SJCRH30 (cell line): ENCODE results near the gene PTPN3. TPM values are rescaled to one million over a fixed set of nuclear protein-coding genes. Genes with fewer than 3 reads are reported as not detected.
"Not testable (repeated sequence)": the region's sequence is repeated elsewhere in the genome, so short reads cannot be mapped to it uniquely, and the experiment has no call there.

Experiments used
- DNase-seq, 2 experiments: peaks; one replicate each; pipeline ENCODE4 v3.0.0-alpha.2; 2015 to 2020
- H3K27ac ChIP-seq: fragments of 250-450 bp; sonication (Bioruptor Pico); 2 replicates; pipeline ENCODE4 v1.5.1; 2020; ENCODE audit warnings: mild to moderate bottlenecking, moderate library complexity
- H3K27me3 ChIP-seq: fragments of 250-450 bp; sonication (Bioruptor Pico); 2 replicates; pipeline ENCODE4 v1.5.1; 2020; ENCODE audit warnings: mild to moderate bottlenecking, moderate library complexity
- H3K36me3 ChIP-seq: fragments of 250-450 bp; sonication (Bioruptor Pico); 2 replicates; pipeline ENCODE4 v1.5.1; 2020; ENCODE audit warnings: mild to moderate bottlenecking, moderate library complexity
- H3K4me1 ChIP-seq: fragments of 250-450 bp; sonication (Bioruptor Pico); 2 replicates; pipeline ENCODE4 v1.5.1; 2020; ENCODE audit warnings: mild to moderate bottlenecking, moderate library complexity
- H3K4me3 ChIP-seq: fragments of 250-450 bp; sonication (Bioruptor Pico); 2 replicates; pipeline ENCODE4 v1.5.1; 2020; ENCODE audit warnings: mild to moderate bottlenecking, moderate library complexity
- H3K9me3 ChIP-seq: fragments of 250-450 bp; sonication (Bioruptor Pico); replicated peaks from 2 replicates; pipeline ENCODE4 v1.5.1; 2020; ENCODE audit warnings: mild to moderate bottlenecking, moderate library complexity
- total RNA-seq: library from RNA; depleted of rRNA; stranded (reverse); fragments of >200 nt; shearing (Covaris generic); gene quantifications from 2 replicates; pipeline ENCODE4 v1.2.3, GENCODE V29; 2014

Gene PTPN3
- total RNA-seq, 1 experiment from 2014 or later: 8.1 TPM

DNA sequence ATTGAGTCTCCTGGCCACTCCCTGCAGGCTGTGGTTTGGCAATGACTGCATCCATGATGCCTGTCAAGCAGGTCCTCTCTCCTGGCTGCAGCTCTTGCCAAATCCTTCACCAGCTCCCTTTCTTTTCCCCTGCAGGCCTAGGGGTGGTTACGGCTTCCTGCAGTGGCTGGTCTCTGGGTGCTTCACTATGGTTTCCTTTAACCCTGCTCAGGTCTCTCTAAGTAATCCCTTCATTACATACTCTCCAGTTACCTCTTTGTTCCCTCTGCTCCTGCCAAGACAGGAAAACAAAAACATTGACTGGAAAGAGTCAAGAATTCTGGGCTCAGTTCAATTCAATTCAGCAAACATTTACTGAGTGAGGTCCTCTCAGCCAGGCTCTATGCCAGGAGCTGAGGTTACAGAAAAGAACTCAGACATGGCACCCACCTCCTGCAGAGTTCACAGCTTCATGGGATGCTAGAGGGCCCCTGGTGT, 19.8 kb upstream of the PTPN3 start:
- H3K27ac ChIP-seq: no peak overlapping the region
- no peak overlapping the region for H3K4me3 ChIP-seq
- H3K4me1 ChIP-seq: peaks cover 8% of the 10 kb centered on the region; the same call in 1 of the 2 replicates
- DNase-seq: no peak
- no peaks in the 10 kb centered on the region for H3K9me3 ChIP-seq
- no peaks in the 10 kb centered on the region for H3K36me3 ChIP-seq
- no peaks in the 10 kb centered on the region; the same call in 1 of the 2 replicates for H3K27me3 ChIP-seq

DNA sequence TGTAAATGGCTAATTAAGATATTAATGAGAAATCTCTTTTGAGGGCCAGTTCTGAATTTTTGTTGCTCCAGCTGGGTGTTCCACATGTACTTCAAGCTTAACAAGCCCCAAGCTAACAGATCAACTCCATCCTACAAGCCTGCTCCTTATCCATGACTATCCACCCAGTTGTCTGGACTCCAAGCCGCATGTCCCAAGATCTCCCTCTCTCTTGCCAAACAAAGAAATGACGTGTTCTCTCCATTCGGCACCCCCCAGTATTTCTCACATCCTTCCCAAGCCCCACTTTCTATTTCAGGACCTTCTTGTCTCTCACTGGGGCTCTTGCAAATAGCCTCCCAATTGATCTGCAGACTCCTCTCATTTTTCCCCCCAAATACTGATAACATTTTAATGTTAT, 15.8 kb upstream of the PTPN3 start:
- Histone ChIP-seq H3K4me3 (no peak overlapping the region), H3K27me3 (no peaks in the 10 kb centered on the region; the same call in 1 of the 2 replicates), H3K9me3 (no peaks in the 10 kb centered on the region), H3K4me1 (no peaks in the 10 kb centered on the region), H3K36me3 (no peaks in the 10 kb centered on the region), H3K27ac (no peak overlapping the region)
- no peak for DNase-seq

DNA sequence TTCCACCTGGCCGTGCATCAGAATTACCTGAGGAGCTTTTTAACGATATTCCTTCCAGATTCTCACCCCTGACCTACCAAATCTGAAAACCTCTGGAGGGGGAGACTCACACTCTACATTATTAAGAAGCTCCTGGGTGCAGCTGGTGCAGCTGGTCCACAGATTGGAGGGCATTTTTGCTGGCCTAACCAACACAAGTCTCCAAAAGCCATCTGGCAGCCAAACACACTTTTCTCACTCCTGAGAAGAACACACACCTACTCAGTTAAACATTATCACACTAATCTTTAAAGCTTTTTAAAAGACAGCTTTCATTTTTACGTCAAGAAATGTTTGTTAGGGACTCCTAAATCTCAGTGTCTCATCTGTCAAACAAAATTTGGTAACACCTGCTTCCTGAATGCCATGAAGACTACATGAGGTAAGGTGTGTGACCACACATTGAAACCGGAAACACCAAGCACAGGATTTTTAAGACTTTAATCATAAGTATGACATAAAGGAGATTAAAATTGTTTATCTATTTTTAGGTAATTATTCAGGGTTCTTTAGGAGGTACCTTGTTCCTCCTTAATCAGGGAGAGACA, 14.2 kb upstream of the PTPN3 start:
- DNase-seq: no peak

DNA sequence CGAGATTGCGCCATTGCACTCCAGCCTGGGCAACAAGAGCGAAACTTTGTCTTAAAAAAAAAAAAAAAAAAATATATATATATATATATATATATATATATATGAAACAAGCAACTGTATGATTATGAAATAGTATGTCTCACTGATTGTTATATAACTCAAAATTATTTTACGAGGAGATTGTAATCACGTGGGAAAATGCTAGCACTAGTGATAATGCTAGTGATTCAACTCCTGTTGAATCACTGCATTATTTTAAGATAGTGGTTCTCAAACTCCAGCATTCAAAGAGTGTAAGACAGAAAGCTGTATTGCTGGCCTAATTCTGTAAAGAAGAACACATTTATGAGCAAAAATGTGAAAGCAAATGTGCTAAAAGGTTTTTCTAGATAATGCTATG, 12.4 kb upstream of the PTPN3 start:
- no peak for DNase-seq
- Histone ChIP-seq H3K27ac (no peak overlapping the region), H3K27me3 (no peaks in the 10 kb centered on the region), H3K4me3 (no peak overlapping the region), H3K36me3 (no peaks in the 10 kb centered on the region), H3K9me3 (no peaks in the 10 kb centered on the region), H3K4me1 (no peaks in the 10 kb centered on the region)

More for the DNA sequence above, 14.2 kb upstream of the PTPN3 start:
- no peak overlapping the region for H3K27ac ChIP-seq
- H3K27me3 ChIP-seq: no peaks in the 10 kb centered on the region
- no peak overlapping the region for H3K4me3 ChIP-seq
- no peaks in the 10 kb centered on the region for H3K36me3 ChIP-seq
- H3K4me1 ChIP-seq: no peaks in the 10 kb centered on the region
- H3K9me3 ChIP-seq: no peaks in the 10 kb centered on the region

- not testable (repeated sequence) for H3K36me3 ChIP-seq, H3K9me3 ChIP-seq, H3K4me1 ChIP-seq, H3K27me3 ChIP-seq, H3K27ac ChIP-seq, DNase-seq, H3K4me3 ChIP-seq
Observed at GRCh38 chr9:109510042-109510441, 11.9 kb upstream of the PTPN3 start.

DNA sequence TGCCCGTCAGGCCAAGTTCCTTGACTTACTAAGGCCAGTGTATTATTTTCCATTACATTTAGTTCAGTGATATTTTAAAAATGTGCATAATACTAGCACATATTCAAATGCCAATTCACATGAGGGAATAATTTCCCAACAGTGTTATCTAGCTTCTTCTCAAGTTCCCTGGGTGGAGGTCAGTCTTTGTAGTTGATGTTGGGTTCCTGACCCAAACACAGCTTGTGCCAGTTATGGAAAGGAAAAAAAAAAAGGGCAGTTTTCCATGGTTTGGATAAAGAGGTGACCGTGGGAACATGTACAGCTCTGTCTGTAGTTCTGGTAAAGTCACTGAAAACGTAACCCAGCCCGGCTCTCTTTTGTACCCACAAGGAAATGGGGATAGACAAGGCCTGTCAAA, 11.5 kb upstream of the PTPN3 start:
- Histone ChIP-seq H3K4me3 (no peak overlapping the region), H3K27me3 (no peaks in the 10 kb centered on the region), H3K9me3 (no peaks in the 10 kb centered on the region), H3K4me1 (peaks cover 3% of the 10 kb centered on the region; the same call in 1 of the 2 replicates), H3K27ac (no peak overlapping the region), H3K36me3 (no peaks in the 10 kb centered on the region)
- DNase-seq: no peak

DNA sequence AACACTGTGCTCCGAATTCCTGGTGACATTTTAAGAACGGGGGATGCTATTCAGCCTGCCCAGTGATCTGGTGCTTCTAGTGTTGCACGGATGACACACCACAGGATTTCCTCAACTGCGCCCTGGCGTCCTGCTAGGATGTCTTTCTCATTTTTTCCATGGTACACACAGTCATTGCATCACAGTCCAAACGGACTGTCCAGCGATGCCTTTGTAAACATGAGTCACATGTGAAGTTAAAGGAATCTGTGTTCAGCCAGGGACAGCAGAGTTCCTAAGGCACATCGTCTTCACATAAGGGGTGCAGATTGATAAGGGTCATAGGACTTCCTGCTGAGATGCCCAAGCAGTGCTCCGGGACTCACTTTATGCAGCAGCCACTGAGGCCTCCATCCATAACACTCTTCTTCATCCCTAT, 9.3 kb upstream of the PTPN3 start:
- no peaks in the 10 kb centered on the region for H3K36me3 ChIP-seq
- no peaks in the 10 kb centered on the region for H3K27me3 ChIP-seq
- no peaks in the 10 kb centered on the region for H3K9me3 ChIP-seq
- no peak overlapping the region for H3K4me3 ChIP-seq
- peaks cover 8% of the 10 kb centered on the region; the same call in 1 of the 2 replicates for H3K4me1 ChIP-seq
- H3K27ac ChIP-seq: no peak overlapping the region
- DNase-seq: no peak

GRCh38 chr9:109506097-109506712, 8.1 kb upstream of the PTPN3 start:
- Histone ChIP-seq H3K4me1 (peaks cover 8% of the 10 kb centered on the region; the same call in 1 of the 2 replicates), H3K27me3 (no peaks in the 10 kb centered on the region), H3K36me3 (no peaks in the 10 kb centered on the region), H3K4me3 (no peak overlapping the region), H3K9me3 (no peaks in the 10 kb centered on the region), H3K27ac (no peak overlapping the region)
- no peak for DNase-seq

GRCh38 chr9:109504689-109505088, 6.6 kb upstream of the PTPN3 start:
- H3K27me3 ChIP-seq: no peaks in the 10 kb centered on the region
- DNase-seq: peak; percentile 26 to 53
- H3K9me3 ChIP-seq: no peaks in the 10 kb centered on the region
- H3K27ac ChIP-seq: no peak overlapping the region
- H3K4me1 ChIP-seq: peaks cover 11% of the 10 kb centered on the region
- no peaks in the 10 kb centered on the region for H3K36me3 ChIP-seq
- no peak overlapping the region for H3K4me3 ChIP-seq

- H3K36me3 ChIP-seq: no peaks in the 10 kb centered on the region
- no peak overlapping the region for H3K27ac ChIP-seq
- peaks cover 11% of the 10 kb centered on the region for H3K4me1 ChIP-seq
- DNase-seq: no peak
- peaks cover 4% of the 10 kb centered on the region; the same call in 1 of the 2 replicates for H3K27me3 ChIP-seq
- H3K4me3 ChIP-seq: peak overlapping the region; percentile 56
- H3K9me3 ChIP-seq: no peaks in the 10 kb centered on the region
Observed at GRCh38 chr9:109500421-109500974, 2.4 kb upstream of the PTPN3 start.

GRCh38 chr9:109499631-109500410, 1.7 kb upstream of the PTPN3 start:
- peaks cover 4% of the 10 kb centered on the region; the same call in 1 of the 2 replicates for H3K27me3 ChIP-seq
- DNase-seq: peak; percentile 89 to 90
- H3K36me3 ChIP-seq: no peaks in the 10 kb centered on the region
- peaks cover 10% of the 10 kb centered on the region for H3K4me1 ChIP-seq
- H3K27ac ChIP-seq: no peak overlapping the region
- no peaks in the 10 kb centered on the region for H3K9me3 ChIP-seq
- H3K4me3 ChIP-seq: peak overlapping the region; percentile 56

GRCh38 chr9:109499093-109499630, 1.1 kb upstream of the PTPN3 start:
- peak in 1 of 2 experiments; percentile 21 for DNase-seq
- H3K4me3 ChIP-seq: peak overlapping the region; percentile 56
- no peaks in the 10 kb centered on the region for H3K9me3 ChIP-seq
- H3K27me3 ChIP-seq: peaks cover 4% of the 10 kb centered on the region; the same call in 1 of the 2 replicates
- no peak overlapping the region for H3K27ac ChIP-seq
- no peaks in the 10 kb centered on the region for H3K36me3 ChIP-seq
- H3K4me1 ChIP-seq: peaks cover 3% of the 10 kb centered on the region; the same call in 1 of the 2 replicates

DNA sequence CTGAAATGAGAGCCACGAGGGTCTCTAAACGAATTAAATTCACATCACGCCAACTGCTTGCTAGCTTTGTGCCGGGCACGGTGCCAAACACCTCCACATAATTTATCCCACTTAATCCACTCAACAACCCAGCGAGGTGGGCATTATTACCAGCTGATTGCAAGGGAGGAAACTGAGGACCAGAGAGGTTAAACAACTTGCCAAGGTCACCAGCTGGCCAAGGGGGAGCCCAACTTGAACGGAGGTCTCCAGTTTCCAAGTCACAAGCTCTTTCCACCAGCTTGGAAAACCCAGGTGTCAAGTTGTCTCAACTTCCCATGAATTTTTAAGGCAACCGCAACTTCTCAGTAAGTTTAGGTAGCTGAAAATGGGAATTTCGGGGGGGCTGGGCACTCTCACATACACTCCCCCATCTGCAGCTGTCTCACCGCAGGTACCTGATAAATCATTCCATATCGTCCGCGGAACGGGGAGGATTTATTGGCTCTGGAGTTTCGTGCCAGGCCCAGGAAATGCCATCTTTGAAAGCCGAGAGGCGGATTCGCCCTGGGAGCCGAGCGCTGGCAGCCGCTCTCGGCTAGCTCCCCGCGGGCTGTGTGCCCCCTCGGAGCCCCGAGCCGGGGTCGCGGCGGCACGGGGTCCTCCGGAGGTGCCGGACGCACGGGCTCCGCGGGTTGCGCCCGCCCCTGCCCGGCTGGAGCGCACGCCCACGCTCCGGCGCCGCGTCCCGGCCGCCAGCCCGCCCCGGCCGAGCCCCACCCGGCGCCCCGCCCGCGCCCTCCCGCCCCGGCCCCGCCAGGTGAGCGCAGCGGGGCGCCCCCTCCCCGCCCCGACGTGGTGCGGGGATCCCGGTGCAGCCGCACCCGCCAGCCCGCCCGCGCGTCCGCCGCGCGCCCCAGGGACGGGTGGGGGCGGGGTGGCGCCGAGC, 617 bp downstream of the PTPN3 start:
- DNase-seq: peak; percentile 57 to 68
- no peaks in the 10 kb centered on the region for H3K9me3 ChIP-seq
- peak overlapping the region; percentile 64 for H3K4me3 ChIP-seq
- peaks cover 4% of the 10 kb centered on the region; the same call in 1 of the 2 replicates for H3K27me3 ChIP-seq
- no peak overlapping the region for H3K27ac ChIP-seq
- H3K4me1 ChIP-seq: peaks cover 3% of the 10 kb centered on the region; the same call in 1 of the 2 replicates
- H3K36me3 ChIP-seq: no peaks in the 10 kb centered on the region

DNA sequence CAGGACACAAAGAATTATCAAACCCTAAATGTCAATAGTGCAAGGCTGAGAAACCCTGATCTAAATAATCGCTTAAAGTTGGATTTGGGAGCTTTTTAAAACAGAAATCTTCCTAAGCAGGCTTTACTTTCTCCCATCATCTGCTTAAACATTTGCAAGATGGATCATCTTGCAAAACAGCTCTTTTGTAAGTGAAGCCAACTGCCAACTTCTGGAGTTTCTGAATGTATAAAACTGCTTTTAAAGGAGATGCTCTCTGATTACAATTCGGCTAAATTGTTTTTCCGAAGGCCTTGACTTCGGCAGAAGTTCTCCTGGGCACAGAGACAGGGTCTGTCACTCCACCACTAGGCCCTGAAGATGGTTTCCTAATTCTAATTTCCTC, 1.3 kb downstream of the PTPN3 start:
- DNase-seq: no peak
- Histone ChIP-seq H3K27me3 (peaks cover 4% of the 10 kb centered on the region; the same call in 1 of the 2 replicates), H3K9me3 (no peaks in the 10 kb centered on the region), H3K4me1 (peaks cover 3% of the 10 kb centered on the region; the same call in 1 of the 2 replicates), H3K36me3 (no peaks in the 10 kb centered on the region), H3K4me3 (peak overlapping the region; percentile 64), H3K27ac (no peak overlapping the region)
